Measurements from ENCODE around the gene ERMP1.

DNA sequence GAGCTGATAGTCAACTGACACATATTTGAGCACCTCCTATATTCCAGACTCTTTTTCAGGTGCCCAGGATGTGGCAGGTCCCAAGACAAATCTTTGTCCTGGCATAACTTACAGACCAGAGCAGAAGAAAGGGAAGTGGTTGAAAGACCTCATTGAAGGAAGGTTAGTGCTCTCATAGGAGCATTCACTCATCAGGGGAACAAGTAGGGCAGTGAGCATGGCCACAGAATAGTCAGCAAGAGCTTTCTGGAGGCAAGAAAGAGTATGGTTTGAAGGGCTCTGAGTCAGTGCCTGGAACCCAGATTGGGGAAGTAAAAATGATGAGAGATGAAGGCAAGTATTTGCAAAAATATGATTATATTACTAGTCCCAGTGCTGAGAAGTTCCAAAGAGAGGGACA is 25.0 kb upstream of the ERMP1 start:
- TF ChIP-seq, protein P1, sequence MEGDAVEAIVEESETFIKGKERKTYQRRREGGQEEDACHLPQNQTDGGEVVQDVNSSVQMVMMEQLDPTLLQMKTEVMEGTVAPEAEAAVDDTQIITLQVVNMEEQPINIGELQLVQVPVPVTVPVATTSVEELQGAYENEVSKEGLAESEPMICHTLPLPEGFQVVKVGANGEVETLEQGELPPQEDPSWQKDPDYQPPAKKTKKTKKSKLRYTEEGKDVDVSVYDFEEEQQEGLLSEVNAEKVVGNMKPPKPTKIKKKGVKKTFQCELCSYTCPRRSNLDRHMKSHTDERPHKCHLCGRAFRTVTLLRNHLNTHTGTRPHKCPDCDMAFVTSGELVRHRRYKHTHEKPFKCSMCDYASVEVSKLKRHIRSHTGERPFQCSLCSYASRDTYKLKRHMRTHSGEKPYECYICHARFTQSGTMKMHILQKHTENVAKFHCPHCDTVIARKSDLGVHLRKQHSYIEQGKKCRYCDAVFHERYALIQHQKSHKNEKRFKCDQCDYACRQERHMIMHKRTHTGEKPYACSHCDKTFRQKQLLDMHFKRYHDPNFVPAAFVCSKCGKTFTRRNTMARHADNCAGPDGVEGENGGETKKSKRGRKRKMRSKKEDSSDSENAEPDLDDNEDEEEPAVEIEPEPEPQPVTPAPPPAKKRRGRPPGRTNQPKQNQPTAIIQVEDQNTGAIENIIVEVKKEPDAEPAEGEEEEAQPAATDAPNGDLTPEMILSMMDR (IDR thresholded peaks at IDR 0.05): no peak
- TF ChIP-seq POLR2A (IDR thresholded peaks at IDR 0.05): no peak
